GM19328 (cell line): Measurements from ENCODE around the gene SMG6.

Source experiments
- ATAC-seq: cut with Tn5 transposase; IDR thresholded peaks from one replicate; pipeline ENCODE4 v1.9.1; 2021; ENCODE audit warnings: mild to moderate bottlenecking, moderate library complexity; ENCODE audit not compliant: unreplicated experiment

Gene SMG6

DNA sequence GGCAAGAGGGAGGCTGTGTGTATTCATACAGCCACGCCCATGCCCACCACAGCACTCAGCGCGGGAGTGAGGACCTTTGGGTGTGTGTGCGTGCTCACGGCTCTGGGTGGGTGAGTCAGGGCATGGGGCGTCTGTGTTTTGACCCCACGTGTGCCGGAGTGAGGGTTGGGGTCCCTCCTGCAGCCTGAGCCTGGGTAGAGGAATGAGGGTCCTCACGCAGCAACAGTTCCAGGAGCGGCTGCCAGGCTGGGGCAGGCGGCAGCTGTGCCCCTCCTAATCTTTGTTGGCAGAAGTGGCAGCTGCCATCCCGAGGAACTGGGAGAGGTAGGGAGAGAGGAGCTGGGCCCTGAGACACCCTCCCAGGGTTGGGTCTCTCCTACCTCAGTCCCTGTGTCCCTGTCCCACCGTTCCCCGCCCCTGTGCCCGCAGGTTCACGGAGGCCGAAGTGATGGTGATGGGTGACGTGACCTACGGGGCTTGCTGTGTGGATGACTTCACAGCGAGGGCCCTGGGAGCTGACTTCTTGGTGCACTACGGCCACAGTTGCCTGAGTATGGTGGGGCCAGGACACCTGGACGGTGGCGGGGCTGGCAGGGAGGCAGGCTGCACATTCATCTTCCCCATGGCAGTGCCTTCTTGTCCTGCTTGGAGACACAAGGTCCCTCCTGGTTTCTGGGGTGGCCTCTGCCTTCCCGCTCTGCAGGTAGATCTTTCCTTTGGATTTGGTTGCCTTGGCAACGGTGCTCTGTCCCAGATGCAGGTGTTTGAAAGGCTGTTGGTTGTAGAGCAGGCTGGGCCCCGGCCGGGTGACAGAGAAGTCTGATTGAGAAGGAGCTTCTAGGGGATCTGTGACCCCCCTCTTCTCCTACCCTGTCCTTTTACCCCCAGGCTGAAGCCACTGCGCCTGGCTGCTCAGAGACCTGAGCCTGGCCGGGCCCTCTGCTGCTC, 267.8 kb downstream of the SMG6 start:
- no peak for ATAC-seq

DNA sequence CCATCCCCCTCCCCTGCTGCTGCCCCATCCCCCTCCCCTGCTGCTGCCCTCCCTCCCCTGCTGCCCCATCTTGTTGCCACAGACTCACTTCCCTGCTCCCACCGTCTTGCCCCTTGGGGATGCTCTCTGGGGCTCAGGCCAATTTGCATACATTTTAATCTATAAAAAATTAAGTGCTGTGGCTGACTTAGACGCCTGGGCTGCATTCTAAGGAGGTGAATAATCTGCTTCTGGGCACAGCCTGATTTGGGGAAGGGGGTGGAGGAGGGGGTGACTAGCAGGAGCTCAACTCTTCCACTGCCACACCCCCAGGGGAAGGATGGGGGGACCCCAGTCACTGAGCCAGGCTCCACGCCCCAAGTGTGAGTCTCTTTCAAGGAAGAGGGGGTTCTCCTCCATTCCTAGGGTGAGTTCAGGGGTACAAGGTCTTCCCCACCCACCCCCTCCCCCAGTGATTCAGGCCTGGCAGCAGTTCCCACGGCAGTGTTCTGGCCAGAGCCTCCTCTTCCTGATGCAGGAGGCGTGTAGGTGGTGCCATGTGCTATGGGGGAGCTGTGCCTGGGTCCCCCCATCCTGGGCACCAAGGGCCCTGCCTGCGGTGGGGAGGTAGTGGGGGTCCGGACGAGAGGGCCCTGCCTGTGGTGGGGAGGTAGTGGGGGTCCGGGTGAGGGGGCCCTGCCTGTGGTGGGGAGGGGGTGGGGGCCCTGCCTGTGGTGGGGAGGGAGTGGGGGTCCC, 268.6 kb downstream of the SMG6 start:
- no peak for ATAC-seq

DNA sequence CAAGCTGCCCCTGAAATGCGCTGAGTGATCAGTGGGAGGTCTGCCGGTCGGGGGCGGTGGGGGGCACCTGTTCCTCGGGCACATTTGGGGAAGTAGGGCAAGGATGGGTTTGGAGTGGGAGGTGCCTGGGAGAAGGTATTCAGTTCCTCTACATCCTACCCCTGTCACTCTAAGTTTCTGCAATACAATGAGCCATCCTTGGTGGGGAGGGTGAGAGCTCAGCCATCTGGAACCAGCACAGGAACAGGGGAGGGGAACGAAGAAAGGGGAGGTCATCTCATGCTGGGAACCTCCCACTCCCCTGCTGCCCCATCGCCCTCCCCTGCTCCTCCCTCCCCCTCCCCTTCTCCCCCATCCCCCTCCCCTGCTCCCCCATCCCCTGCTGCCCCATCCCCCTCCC, 269.4 kb downstream of the SMG6 start:
- no peak for ATAC-seq

DNA sequence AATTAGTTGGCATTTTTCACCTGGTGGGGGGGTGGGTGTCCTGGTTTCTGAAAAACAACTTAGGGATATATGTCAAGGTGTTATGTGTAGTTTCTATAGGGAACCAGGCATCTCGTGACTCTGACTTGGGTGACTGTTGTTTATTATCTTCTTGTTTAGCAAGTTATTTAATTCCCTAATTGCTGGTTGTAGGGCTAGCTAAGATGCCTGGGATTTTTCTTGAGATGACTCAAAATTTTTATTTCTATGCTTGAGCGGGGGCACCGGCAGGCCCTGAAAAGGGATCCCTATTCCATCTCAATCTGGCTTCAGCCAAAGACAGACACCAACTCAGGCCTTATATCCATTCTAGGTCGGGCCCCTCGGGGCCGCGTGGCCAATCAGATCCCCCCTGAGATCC, 270.4 kb downstream of the SMG6 start:
- no peak for ATAC-seq

DNA sequence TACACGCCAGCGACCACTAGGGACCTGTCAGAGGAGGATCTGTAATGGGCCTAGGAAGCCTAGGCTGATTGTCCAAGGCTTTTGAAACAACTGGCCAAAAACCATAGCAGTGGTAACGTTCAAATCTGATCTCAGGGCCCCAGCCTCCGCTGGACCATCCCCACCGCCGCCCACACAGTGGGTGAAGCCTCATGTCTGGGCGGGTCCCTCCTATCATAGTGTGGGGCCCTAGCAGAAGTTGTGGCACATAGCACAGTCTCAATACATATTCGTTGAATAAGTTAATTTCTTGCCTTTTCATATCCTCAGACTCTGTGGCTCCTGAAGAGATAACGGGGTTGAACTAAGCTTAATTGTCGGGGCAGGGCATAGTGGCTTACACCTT, 272.8 kb downstream of the SMG6 start:
- ATAC-seq, result no peak

DNA sequence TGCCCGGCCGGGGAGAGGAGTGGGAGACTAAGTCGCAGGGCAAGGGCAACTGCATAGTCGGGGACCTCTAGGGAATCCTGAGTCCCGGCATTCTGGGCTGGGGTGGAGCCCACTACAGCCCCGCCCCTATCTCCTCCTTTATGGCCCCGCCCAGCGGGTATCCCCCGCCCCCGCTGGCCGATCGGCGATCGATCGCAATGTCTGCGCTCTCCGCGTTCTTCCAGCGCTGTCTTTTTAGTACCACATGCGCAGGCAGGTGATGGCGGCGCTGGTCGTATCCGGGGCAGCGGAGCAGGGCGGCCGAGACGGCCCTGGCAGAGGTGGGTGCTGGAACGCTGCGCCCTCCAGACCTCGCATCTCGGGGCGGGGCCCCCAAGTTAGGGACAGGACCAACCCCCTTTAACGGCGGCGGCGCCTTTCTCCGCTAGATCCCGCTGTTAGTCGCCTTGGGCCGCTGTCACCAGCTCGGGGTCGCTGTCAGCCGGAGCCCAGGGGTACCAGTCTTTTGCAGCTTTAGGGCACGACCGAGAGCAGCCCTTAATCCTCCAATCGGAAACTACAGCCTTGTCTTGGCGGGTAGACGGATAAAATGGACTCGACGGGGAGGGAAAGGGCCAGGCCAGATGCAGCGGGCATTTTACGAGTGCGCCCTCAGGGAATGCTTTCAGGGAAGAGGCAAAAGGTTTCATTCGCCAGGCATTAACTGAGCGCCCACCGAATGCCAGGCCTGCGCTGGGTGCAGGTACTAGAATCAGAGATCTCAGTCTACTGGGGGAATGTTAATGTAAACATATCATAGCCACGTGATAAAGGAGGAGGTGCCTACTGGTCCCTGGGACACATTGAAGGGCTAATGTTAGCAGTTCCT, 273.4 kb downstream of the SMG6 start, which contains the start of gene DPH1:
DPH1 (plus strand) TSS at position 243 of the 868 bp plus-strand sequence; CDS start at position 260, 17 bp downstream.
- no peak for ATAC-seq

DNA sequence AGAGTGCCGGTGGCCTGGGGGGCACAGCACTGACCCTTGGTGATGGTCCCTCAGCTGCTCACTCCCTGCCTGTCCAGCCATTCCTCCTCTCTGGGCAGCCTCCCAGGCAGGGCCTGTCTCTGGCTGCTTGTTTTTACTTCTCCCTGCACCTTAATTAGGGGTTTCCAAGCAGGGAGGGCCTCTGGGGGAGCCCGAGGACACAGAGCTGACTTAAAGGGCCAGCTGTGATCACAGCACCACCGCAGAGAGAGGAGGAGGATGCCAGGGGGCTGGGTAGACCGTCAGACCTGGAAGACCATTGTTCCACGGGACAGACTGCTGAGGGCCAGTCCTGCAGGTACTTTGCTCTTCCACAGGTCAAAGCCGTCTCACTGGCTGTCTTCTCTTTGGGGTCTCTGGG, 274.8 kb downstream of the SMG6 start:
- ATAC-seq, result no peak

DNA sequence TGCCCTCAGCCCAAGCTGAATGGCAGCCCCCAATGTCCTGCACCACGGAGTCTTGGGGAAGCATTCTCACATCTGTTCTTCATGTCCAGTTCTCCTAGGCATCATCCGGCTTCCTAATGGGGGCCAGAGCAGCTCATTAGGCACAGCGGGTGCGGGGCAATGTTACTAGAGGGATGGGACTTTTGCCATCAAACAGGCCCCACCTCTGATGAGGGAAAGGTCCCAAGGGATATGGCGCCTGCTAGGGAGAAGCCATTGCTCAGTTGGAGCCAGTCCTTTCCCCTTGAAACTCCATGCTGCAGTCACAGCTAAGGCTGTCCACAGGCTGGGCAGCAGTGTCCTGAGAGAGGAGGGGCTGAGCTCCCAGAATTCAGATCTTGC, 275.4 kb downstream of the SMG6 start:
- no peak for ATAC-seq

DNA sequence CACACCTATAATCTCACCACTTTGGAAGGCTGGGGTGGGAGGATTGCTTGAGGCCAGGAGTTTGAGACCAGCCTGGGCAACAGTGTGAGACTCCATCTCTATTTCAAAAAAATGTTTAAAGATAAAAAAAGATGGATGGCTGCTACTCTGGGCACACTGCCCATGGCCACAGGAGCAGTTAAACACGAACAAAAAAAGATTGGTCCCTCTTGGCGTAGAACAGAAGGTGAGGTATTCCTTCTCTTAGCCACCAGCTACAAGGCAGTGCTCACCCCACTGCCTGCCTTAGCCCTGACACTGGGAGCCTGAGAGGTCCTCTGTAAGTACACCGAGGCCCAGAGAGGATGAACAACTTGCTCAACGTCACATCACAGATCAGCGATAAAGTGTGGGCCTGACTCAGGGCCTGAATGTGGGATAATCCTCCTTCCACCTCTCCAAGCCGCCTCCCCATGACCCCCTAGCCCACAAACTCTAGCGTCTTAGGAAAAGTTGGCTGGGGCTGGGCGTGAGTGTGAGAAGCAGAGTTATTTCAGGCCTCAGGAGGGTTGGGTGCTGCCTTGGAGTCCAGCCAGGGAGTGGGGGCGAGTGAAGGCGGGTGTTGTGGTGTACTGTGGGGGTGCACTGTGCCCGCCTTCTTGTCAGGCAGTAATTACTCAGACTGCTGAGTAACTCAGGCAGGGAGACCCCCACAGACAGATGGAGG, 275.9 kb downstream of the SMG6 start:
- ATAC-seq, result no peak

DNA sequence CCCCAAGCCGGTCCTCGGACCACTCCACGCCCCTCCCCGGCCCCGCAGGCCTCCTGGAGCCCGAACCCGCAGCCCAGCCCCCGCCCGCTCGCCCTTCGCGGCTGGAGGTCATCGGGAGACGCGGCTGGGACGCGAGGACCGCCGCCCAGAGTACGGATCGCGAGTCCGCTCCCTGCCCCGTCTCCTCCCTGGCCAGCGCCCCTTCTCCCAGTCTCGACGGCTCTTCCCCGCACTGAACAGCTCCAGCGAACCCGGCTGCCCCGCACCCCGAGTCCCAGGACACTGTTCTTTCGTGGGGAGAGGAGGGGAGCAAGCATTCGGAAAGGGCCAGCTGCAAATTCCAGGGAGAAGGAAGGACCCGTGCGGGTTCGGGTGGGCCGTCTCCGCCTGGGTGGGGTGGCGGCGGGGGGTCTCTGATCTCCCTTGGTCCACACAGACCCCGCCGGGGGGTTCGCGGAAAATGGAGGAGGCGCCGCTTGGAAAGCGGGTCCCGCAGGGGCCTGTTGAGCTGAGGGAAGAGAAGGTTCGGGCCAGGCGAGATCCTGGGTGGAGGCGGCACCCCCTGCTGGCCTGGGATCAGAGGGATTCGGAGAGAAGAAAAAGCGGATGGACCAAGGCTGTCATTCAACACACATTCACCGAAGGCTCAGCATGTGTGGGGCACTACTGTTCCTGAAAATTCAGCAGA, 277.8 kb downstream of the SMG6 start:
- no peak for ATAC-seq

DNA sequence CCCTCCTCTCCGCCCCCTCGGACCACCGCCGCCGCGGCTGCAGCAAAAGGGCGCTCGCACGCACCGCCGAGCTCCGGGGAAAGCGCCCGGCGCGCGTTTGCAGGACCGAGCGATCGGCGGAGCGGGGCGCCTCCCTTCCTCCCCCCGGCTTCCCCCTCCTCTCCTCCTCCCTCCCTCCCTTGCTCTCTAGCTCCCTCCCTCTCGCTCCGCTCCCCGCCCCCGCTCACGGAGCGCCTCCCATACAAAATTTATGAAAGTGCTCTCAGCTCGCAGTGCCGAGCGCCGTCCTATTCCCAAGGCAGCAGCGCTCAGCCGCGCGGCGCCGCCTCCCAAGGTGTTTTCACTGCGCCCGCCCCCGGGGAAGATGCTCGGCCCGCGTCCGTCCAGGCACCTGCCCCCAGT, 278.4 kb downstream of the SMG6 start, which contains the start of gene RTN4RL1:
RTN4RL1 (minus strand) TSS at position 115 of the 402 bp plus-strand sequence. CDS start 469 bp downstream, outside the sequence.
- ATAC-seq, result no peak

DNA sequence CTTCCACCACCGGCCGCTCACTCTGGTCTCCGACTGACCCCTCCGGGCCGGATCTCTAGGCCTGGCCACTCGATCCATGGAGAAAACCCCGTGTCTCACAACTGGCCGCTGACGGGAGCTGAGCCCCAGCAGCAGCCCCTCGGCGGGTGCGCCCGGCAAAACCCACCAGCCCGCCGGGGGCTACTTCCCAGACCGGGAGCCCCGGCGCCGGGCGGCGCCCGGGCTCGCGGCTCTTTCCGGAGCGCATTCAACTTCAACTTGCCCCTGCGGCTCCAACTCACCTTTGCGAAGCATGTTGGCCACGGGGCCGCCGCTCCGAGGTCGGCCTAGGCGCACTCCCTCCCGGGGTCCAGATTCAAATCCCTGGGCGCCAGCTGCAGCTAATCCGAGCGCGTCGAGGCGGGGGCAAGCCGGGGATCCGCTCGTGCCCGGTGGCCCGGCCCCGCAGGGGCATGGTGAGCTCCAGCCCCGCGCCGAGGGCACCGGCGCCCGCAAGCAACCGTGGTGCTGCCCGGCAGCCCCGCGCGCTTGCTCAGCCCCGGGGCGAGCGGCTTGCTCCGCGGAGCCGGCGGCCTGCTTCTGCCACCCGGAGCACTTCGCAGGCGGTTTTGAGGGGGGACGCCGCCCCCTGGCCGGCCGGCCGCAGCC, 278.9 kb downstream of the SMG6 start:
- no peak for ATAC-seq

DNA sequence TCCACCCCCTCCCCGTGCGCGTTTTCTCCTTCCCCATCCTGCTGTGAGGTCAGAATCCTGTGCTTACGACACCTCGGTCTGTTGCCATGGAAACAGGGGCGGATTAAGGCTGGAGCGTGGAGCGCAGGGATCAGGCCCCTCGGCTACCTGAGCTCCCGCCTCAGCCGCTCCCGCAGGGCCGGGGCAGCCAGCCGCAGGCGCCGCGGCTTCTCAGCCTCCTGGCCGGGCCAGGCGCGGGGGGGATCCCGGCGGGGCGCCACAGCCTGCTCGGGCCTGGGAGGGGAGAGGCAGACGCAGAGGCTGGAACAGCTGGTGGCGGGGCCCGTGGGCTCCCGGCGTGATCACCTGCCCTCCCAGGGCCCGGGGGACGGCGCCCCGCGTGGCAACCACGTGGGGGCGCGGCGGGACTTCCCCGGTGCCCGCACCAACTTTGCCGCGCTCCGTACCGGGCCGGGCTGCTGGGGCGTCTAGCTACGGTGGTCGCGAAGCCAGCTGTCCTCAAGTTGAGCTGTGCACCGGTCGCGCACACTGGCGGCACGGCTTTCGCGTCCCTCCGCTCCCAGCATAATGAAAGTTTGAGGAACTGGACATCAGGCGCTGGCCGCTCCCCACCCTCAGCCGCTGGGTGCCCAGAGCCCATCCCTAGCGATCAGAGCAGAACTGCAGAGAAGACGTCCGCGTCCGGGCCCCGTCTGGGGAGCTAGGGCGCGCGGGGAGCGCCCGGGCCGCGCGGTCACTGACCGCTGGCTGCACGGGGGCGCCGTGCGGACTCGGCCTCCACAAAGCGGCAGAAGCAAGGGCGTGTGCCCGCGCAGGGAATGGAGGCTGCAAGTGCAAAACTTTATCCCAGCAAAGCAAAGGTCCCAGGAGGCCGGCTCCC, 279.7 kb downstream of the SMG6 start:
- no peak for ATAC-seq

DNA sequence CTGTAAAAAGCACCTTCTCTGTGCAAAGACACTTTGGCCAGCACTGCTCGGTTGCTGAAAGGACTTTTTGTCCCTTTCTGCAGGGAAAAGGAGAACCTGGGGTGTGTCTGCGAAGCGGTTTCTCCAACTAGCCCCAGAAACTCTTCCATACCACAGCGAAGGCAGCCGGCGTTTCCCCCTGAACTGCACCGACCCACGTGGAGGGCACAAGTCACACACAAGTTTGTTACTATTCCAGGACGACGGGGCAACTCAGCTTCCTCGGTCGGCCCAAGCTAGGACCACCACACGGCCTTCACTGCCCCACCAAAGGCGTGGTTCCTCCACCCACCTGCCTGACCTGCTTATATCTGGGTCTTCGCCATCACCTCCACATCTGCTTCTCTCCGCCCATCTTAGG, 280.3 kb downstream of the SMG6 start:
- no peak for ATAC-seq

DNA sequence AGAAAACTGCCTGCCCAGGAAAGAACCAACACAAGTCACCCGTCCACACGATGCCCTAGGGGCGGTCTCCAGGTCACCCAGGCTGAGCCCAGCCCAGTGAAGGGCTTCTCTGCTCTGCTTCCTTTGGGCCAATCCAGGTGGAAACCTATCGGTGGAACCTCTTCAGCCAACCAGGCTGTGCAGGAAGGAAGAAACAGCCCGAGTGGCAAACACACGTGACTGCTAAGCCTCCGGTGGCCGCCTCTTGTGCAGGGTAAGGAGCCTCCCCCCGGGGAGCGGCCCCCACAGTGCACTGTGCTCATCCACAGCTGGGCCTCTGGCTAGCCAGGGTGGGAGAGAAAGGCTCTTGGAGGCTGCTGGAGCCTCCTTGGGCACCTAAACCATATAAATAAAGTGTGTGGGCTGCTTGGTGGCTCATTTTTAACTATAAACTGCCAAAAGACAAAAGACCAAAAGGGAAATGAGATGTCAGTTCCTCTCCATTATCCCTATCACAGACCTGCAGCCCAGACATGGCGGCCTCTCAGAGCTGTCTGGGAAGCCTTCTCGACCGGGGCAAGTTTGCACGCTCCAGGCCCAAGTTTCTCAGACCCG, 280.8 kb downstream of the SMG6 start:
- no peak for ATAC-seq

DNA sequence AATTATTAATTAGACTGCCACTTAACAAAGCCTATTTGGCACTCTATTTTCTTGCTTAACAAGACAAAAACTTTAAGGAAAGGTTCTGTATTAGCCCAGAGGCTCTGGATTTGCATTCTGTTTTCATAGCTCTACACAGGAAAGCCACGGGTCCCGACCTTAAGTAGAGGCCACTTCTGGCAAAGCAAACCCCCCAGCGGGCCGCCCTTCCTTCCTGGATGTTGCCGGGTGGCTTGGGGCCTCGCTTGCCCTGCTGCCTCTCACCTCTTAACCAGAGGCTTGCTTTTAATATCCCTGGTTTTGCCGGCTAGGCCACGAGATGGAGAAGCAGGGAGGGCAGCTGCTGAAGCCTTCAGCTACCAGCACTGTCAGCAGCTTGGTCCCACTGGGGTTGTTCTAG, 282.9 kb downstream of the SMG6 start:
- ATAC-seq, result no peak

DNA sequence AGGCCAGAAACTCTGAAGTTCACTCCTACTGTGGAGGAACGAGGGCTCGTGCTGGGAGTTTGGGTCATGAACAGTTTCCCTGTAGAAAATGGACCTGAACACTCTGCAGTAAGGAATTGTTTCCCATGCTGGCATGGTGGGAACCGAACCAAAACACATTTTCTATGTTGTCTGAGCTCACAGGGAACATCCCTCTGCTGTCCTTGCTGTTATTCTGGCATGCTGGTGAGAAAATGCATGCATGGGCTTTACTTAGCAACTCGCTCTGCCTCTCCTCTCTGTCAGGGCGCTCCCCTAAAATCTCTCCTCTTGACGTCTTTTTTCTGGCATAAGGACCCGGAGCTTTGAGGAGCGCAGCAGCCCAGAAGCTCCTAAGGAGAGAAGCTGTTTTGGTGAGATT, 283.9 kb downstream of the SMG6 start:
- no peak for ATAC-seq
